Liver (tissue), 9 donors: Measurements from ENCODE around the gene ZNF689. TPM values are rescaled to one million over a fixed set of nuclear protein-coding genes. Genes with fewer than 3 reads are reported as not detected.

ENCODE experiments used
- DNase-seq: peaks from one replicate; pipeline ENCODE4 v3.0.0-alpha.2; 2017; ENCODE audit warnings: low spot score
- H3K27ac ChIP-seq, 2 donors: one replicate each; pipeline ENCODE4 v1.7.0; 2013; ENCODE audit warnings: inconsistent platforms in 2 of 2, low read length in 2 of 2, control low read depth in 1 of 2, low read depth in 1 of 2, mild to moderate bottlenecking in 1 of 2
- H3K27me3 ChIP-seq, 4 donors: one replicate each; pipeline versions ENCODE4 v1.6.1 to v1.7.0; 2013; ENCODE audit warnings: low read length in 3 of 4, inconsistent platforms in 1 of 4, mild to moderate bottlenecking in 1 of 4, moderate library complexity in 1 of 4; ENCODE audit not compliant: control insufficient read depth in 4 of 4, insufficient read depth in 4 of 4
- H3K36me3 ChIP-seq, 4 donors: one replicate each; pipeline versions ENCODE4 v1.6.1 to v1.7.0; 2013; ENCODE audit warnings: low read length in 3 of 4, mild to moderate bottlenecking in 3 of 4, low read depth in 1 of 4, moderate library complexity in 1 of 4; ENCODE audit not compliant: control insufficient read depth in 4 of 4, insufficient read depth in 3 of 4
- H3K4me1 ChIP-seq, 4 donors: one replicate each; pipeline versions ENCODE4 v1.6.1 to v1.7.0; 2013; ENCODE audit warnings: low read length in 3 of 4, mild to moderate bottlenecking in 3 of 4, moderate library complexity in 1 of 4; ENCODE audit not compliant: control insufficient read depth in 4 of 4, insufficient read depth in 4 of 4
- H3K4me3 ChIP-seq, 3 donors: one replicate each; pipeline versions ENCODE4 v1.6.1 to v1.7.0; 2013; ENCODE audit warnings: low read length in 3 of 3, control low read depth in 1 of 3, low read depth in 1 of 3, mild to moderate bottlenecking in 1 of 3
- H3K9ac ChIP-seq, 2 donors: one replicate each; pipeline ENCODE4 v1.7.0; 2013; ENCODE audit warnings: low read length in 2 of 2, mild to moderate bottlenecking in 2 of 2, moderate library complexity in 2 of 2, control low read depth in 1 of 2, low read depth in 1 of 2
- H3K9me3 ChIP-seq, 4 donors: one replicate each; pipeline versions ENCODE4 v1.6.1 to v1.7.0; 2013; ENCODE audit warnings: low read length in 3 of 4; ENCODE audit not compliant: control insufficient read depth in 4 of 4
- ATF3 ChIP-seq: IDR thresholded peaks from 2 replicates; pipeline ENCODE4 v1.6.1; 2016; ENCODE audit warnings: antibody characterized with exemption
- EGR1 ChIP-seq, 2 donors: IDR thresholded peaks; 2 replicates each; pipeline ENCODE4 v1.6.1; 2016 to 2018; ENCODE audit warnings: antibody characterized with exemption in 2 of 2, low read depth in 2 of 2
- FOXA1 ChIP-seq: IDR thresholded peaks from 2 replicates; pipeline ENCODE4 v1.6.1; 2016; ENCODE audit warnings: antibody characterized with exemption
- FOXA2 ChIP-seq: IDR thresholded peaks from 2 replicates; pipeline ENCODE4 v1.6.1; 2016; ENCODE audit warnings: antibody characterized with exemption
- GABPA ChIP-seq, 2 donors: IDR thresholded peaks in 1 of 2; conservative IDR thresholded peaks in 1 of 2; 2 replicates each; pipeline ENCODE4 v1.6.1; 2016; ENCODE audit warnings: antibody characterized with exemption in 2 of 2, mild to moderate bottlenecking in 1 of 2, moderate library complexity in 1 of 2
- HNF4A ChIP-seq, 2 donors: conservative IDR thresholded peaks; 2 replicates each; pipeline ENCODE4 v1.6.1; 2016; ENCODE audit warnings: antibody characterized with exemption in 2 of 2, mild to moderate bottlenecking in 2 of 2
- HNF4G ChIP-seq: IDR thresholded peaks from 2 replicates; pipeline ENCODE4 v1.6.1; 2016; ENCODE audit warnings: antibody characterized with exemption
- MAX ChIP-seq: IDR thresholded peaks from 2 replicates; pipeline ENCODE4 v1.6.1; 2016; ENCODE audit warnings: antibody characterized with exemption
- NR2F2 ChIP-seq: IDR thresholded peaks from 2 replicates; pipeline ENCODE4 v1.6.1; 2016; ENCODE audit warnings: antibody characterized with exemption
- RAD21 ChIP-seq, 2 donors: IDR thresholded peaks; 2 replicates each; pipeline ENCODE4 v1.6.1; 2016; ENCODE audit warnings: antibody characterized with exemption in 2 of 2, mild to moderate bottlenecking in 2 of 2
- RXRA ChIP-seq, 2 donors: IDR thresholded peaks; 2 replicates each; pipeline ENCODE4 v1.6.1; 2017 to 2018; ENCODE audit warnings: antibody characterized with exemption in 2 of 2, mild to moderate bottlenecking in 1 of 2
- TAF1 ChIP-seq: conservative IDR thresholded peaks from 2 replicates; pipeline ENCODE4 v1.6.1; 2016; ENCODE audit warnings: antibody characterized with exemption, mild to moderate bottlenecking
- YY1 ChIP-seq: IDR thresholded peaks from 2 replicates; pipeline ENCODE4 v1.6.1; 2016; ENCODE audit warnings: antibody characterized with exemption, mild to moderate bottlenecking
- WGBS: extraction: QIAGEN DNeasy Blood & Tissue Kit; methylation state at CpG from one replicate; pipeline ENCODE4 v1.1.7; 2013; 5-methylcytosine and 5-hydroxymethylcytosine counted together
- polyA plus RNA-seq, 2 donors: library from polyadenylated mRNA; stranded (reverse) in 1 of 2; unstranded in 1 of 2; fragments of 200-250 nt in 1 of 2; fragments of >200 nt in 1 of 2; fragmentation: Nextera tagmentation in 1 of 2; extraction: Ambion mirVana in 1 of 2; gene quantifications; one replicate each; pipeline versions ENCODE4 v1.2.1 to v1.2.3, GENCODE V29; 2013 to 2015
- total RNA-seq, 2 donors: library from RNA; depleted of rRNA; stranded (reverse); fragments of >200 nt; gene quantifications; one replicate each; pipeline ENCODE4 v1.2.3, GENCODE V29; 2014
- TF ChIP-seq, protein P1 (sequence below): fragments of 150-350 bp; IDR thresholded peaks from 2 replicates; pipeline ENCODE4 v1.5.1; 2017; ENCODE audit warnings: improper control_type of control experiment, low read depth, low read length; ENCODE audit not compliant: missing input control
- TF ChIP-seq, protein P2 (sequence below): IDR thresholded peaks from 2 replicates; pipeline ENCODE4 v1.6.1; 2016; ENCODE audit warnings: antibody characterized with exemption
- TF ChIP-seq, protein P3 (sequence below): IDR thresholded peaks from 2 replicates; pipeline ENCODE4 v1.6.1; 2016; ENCODE audit warnings: antibody characterized with exemption, mild to moderate bottlenecking
- donor health status: healthy.
- donor health status: healthy.
- donor health status: healthy.
- donor health status: healthy.
- donor health status: healthy.

Gene ZNF689
- total and polyA plus RNA-seq, 4 donors = 2.6 to 5.8 (median 4.3) TPM

- TF ChIP-seq TAF1 (no peak), MAX (no peak)
Measured at GRCh38 chr16:30628628-30629540, 18.7 kb upstream of the ZNF689 start (continued).

- WGBS = 88% methylated on average over 9 of the region's 9 CpGs
- Histone ChIP-seq H3K4me1 (peaks cover 2 to 23% (median 19%) of the 10 kb centered on the region in 4 donors), H3K27ac (no peak overlapping the region), H3K36me3 (no peaks in the 10 kb centered on the region), H3K4me3 (no peak overlapping the region), H3K9ac (no peak overlapping the region), H3K27me3 (no peaks in the 10 kb centered on the region), H3K9me3 (no peaks in the 10 kb centered on the region)
- no peak for DNase-seq
- no peak for TF ChIP-seq FOXA2
- no peak for TF ChIP-seq RXRA (IDR thresholded peaks at IDR 0.05)
- TF ChIP-seq, protein P1, sequence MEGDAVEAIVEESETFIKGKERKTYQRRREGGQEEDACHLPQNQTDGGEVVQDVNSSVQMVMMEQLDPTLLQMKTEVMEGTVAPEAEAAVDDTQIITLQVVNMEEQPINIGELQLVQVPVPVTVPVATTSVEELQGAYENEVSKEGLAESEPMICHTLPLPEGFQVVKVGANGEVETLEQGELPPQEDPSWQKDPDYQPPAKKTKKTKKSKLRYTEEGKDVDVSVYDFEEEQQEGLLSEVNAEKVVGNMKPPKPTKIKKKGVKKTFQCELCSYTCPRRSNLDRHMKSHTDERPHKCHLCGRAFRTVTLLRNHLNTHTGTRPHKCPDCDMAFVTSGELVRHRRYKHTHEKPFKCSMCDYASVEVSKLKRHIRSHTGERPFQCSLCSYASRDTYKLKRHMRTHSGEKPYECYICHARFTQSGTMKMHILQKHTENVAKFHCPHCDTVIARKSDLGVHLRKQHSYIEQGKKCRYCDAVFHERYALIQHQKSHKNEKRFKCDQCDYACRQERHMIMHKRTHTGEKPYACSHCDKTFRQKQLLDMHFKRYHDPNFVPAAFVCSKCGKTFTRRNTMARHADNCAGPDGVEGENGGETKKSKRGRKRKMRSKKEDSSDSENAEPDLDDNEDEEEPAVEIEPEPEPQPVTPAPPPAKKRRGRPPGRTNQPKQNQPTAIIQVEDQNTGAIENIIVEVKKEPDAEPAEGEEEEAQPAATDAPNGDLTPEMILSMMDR = no peak
- TF ChIP-seq TAF1 = no peak
- no peak for TF ChIP-seq YY1
- TF ChIP-seq GABPA (IDR thresholded peaks at IDR 0.05 in 1 of 2, conservative IDR thresholded peaks at IDR 0.05 in 1 of 2) = no peak
- TF ChIP-seq, protein P2, sequence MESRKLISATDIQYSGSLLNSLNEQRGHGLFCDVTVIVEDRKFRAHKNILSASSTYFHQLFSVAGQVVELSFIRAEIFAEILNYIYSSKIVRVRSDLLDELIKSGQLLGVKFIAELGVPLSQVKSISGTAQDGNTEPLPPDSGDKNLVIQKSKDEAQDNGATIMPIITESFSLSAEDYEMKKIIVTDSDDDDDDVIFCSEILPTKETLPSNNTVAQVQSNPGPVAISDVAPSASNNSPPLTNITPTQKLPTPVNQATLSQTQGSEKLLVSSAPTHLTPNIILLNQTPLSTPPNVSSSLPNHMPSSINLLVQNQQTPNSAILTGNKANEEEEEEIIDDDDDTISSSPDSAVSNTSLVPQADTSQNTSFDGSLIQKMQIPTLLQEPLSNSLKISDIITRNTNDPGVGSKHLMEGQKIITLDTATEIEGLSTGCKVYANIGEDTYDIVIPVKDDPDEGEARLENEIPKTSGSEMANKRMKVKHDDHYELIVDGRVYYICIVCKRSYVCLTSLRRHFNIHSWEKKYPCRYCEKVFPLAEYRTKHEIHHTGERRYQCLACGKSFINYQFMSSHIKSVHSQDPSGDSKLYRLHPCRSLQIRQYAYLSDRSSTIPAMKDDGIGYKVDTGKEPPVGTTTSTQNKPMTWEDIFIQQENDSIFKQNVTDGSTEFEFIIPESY = no peak
- TF ChIP-seq FOXA1 = no peak
- TF ChIP-seq EGR1 (IDR thresholded peaks at IDR 0.05; ENCODE audit: low read depth in 2 of 2) = no peak
- TF ChIP-seq HNF4G = no peak
- TF ChIP-seq MAX = no peak
- TF ChIP-seq, protein P3, sequence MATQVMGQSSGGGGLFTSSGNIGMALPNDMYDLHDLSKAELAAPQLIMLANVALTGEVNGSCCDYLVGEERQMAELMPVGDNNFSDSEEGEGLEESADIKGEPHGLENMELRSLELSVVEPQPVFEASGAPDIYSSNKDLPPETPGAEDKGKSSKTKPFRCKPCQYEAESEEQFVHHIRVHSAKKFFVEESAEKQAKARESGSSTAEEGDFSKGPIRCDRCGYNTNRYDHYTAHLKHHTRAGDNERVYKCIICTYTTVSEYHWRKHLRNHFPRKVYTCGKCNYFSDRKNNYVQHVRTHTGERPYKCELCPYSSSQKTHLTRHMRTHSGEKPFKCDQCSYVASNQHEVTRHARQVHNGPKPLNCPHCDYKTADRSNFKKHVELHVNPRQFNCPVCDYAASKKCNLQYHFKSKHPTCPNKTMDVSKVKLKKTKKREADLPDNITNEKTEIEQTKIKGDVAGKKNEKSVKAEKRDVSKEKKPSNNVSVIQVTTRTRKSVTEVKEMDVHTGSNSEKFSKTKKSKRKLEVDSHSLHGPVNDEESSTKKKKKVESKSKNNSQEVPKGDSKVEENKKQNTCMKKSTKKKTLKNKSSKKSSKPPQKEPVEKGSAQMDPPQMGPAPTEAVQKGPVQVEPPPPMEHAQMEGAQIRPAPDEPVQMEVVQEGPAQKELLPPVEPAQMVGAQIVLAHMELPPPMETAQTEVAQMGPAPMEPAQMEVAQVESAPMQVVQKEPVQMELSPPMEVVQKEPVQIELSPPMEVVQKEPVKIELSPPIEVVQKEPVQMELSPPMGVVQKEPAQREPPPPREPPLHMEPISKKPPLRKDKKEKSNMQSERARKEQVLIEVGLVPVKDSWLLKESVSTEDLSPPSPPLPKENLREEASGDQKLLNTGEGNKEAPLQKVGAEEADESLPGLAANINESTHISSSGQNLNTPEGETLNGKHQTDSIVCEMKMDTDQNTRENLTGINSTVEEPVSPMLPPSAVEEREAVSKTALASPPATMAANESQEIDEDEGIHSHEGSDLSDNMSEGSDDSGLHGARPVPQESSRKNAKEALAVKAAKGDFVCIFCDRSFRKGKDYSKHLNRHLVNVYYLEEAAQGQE = no peak
- no peak for TF ChIP-seq NR2F2
- no peak for TF ChIP-seq HNF4A (conservative IDR thresholded peaks at IDR 0.05)
- no peak for TF ChIP-seq RAD21 (IDR thresholded peaks at IDR 0.05)
- no peak for TF ChIP-seq ATF3
Measured at GRCh38 chr16:30626236-30626635, 16.0 kb upstream of the ZNF689 start.
